Measurements from ENCODE around the gene OXGR1.

The OXGR1 gene

GRCh38 chr13:96958286-96958891, 35.9 kb downstream of the OXGR1 start:
- peak; percentile 19 for DNase-seq

- no peak for DNase-seq
These were observed 41.7 kb downstream of the OXGR1 start for GRCh38 chr13:96952595-96952994.

GRCh38 chr13:96948127-96948526, 46.1 kb downstream of the OXGR1 start:
- DNase-seq = no peak

DNA sequence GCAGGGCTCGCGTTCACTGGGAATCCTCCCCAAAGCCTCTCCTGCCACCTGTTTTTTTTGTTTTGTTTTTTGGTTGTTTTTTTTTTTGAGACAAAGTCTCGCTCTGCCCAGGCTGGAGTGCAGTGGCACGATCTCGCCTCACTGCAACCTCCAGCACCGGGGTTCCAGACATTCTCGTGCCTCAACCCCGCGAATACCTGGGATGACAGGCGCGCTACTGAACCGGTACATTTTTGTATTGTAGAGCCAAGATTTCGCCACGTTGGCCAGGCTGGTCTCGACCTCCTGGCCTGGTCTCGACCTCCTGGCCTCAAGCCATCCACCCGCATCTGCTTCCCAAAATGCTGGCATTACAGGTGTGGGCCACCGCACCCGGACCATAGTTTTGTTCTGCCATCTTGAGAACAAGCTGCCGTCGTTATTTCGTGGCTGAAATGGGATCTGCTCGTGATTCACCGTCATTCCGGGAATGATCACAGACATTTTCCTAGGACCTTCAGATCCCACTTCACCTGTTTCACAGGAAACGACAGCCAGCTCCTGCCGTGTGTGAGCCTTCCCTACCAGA, 46.8 kb downstream of the OXGR1 start:
- DNase-seq = no peak

- DNase-seq = no peak
These were observed 47.5 kb downstream of the OXGR1 start for GRCh38 chr13:96946709-96947311.

DNA sequence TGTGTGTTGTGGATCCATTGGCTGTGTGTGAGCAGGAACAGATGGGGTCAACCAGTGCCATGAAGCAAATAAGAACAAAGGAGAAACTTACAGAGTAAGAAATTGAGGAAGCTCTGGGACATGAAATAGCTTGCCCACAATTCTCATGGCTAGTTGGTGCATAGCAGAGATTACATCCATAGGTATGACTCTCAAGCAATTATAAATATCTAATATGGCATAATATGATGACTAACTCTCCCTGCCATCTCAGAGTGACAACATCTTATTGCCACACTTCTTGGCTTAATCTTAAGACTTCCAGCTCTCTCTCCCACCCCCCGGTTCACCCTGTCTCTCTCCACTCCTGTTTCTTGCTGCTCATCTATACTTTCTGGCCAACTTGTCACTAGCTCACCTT, 53.3 kb downstream of the OXGR1 start:
- no peak for DNase-seq

GRCh38 chr13:96935901-96936300, 58.4 kb downstream of the OXGR1 start:
- no peak for DNase-seq

Measured in NCI-H146 (cell line).